Liver (tissue), 9 donors: ENCODE results near the gene NUDT21. TPM values are rescaled to one million over a fixed set of nuclear protein-coding genes. Genes with fewer than 3 reads are reported as not detected.

Source experiments
- DNase-seq: peaks from one replicate; pipeline ENCODE4 v3.0.0-alpha.2; 2017; ENCODE audit warnings: low spot score
- H3K27ac ChIP-seq, 2 donors: one replicate each; pipeline ENCODE4 v1.7.0; 2013; ENCODE audit warnings: inconsistent platforms in 2 of 2, low read length in 2 of 2, control low read depth in 1 of 2, low read depth in 1 of 2, mild to moderate bottlenecking in 1 of 2
- H3K27me3 ChIP-seq, 4 donors: one replicate each; pipeline versions ENCODE4 v1.6.1 to v1.7.0; 2013; ENCODE audit warnings: low read length in 3 of 4, inconsistent platforms in 1 of 4, mild to moderate bottlenecking in 1 of 4, moderate library complexity in 1 of 4; ENCODE audit not compliant: control insufficient read depth in 4 of 4, insufficient read depth in 4 of 4
- H3K36me3 ChIP-seq, 4 donors: one replicate each; pipeline versions ENCODE4 v1.6.1 to v1.7.0; 2013; ENCODE audit warnings: low read length in 3 of 4, mild to moderate bottlenecking in 3 of 4, low read depth in 1 of 4, moderate library complexity in 1 of 4; ENCODE audit not compliant: control insufficient read depth in 4 of 4, insufficient read depth in 3 of 4
- H3K4me1 ChIP-seq, 4 donors: one replicate each; pipeline versions ENCODE4 v1.6.1 to v1.7.0; 2013; ENCODE audit warnings: low read length in 3 of 4, mild to moderate bottlenecking in 3 of 4, moderate library complexity in 1 of 4; ENCODE audit not compliant: control insufficient read depth in 4 of 4, insufficient read depth in 4 of 4
- H3K4me3 ChIP-seq, 3 donors: one replicate each; pipeline versions ENCODE4 v1.6.1 to v1.7.0; 2013; ENCODE audit warnings: low read length in 3 of 3, control low read depth in 1 of 3, low read depth in 1 of 3, mild to moderate bottlenecking in 1 of 3
- H3K9ac ChIP-seq, 2 donors: one replicate each; pipeline ENCODE4 v1.7.0; 2013; ENCODE audit warnings: low read length in 2 of 2, mild to moderate bottlenecking in 2 of 2, moderate library complexity in 2 of 2, control low read depth in 1 of 2, low read depth in 1 of 2
- H3K9me3 ChIP-seq, 4 donors: one replicate each; pipeline versions ENCODE4 v1.6.1 to v1.7.0; 2013; ENCODE audit warnings: low read length in 3 of 4; ENCODE audit not compliant: control insufficient read depth in 4 of 4
- ATF3 ChIP-seq: IDR thresholded peaks from 2 replicates; pipeline ENCODE4 v1.6.1; 2016; ENCODE audit warnings: antibody characterized with exemption
- CTCF ChIP-seq: fragments of 150-350 bp; IDR thresholded peaks from 2 replicates; pipeline ENCODE4 v1.5.1; 2017; ENCODE audit warnings: improper control_type of control experiment, low read depth, low read length; ENCODE audit not compliant: missing input control
- EGR1 ChIP-seq, 2 donors: IDR thresholded peaks; 2 replicates each; pipeline ENCODE4 v1.6.1; 2016 to 2018; ENCODE audit warnings: antibody characterized with exemption in 2 of 2, low read depth in 2 of 2
- FOXA2 ChIP-seq: IDR thresholded peaks from 2 replicates; pipeline ENCODE4 v1.6.1; 2016; ENCODE audit warnings: antibody characterized with exemption
- HNF4A ChIP-seq, 2 donors: conservative IDR thresholded peaks; 2 replicates each; pipeline ENCODE4 v1.6.1; 2016; ENCODE audit warnings: antibody characterized with exemption in 2 of 2, mild to moderate bottlenecking in 2 of 2
- MAX ChIP-seq: IDR thresholded peaks from 2 replicates; pipeline ENCODE4 v1.6.1; 2016; ENCODE audit warnings: antibody characterized with exemption
- RAD21 ChIP-seq, 2 donors: IDR thresholded peaks; 2 replicates each; pipeline ENCODE4 v1.6.1; 2016; ENCODE audit warnings: antibody characterized with exemption in 2 of 2, mild to moderate bottlenecking in 2 of 2
- REST ChIP-seq: IDR thresholded peaks from 2 replicates; pipeline ENCODE4 v1.6.1; 2016; ENCODE audit warnings: antibody characterized with exemption, mild to moderate bottlenecking
- RXRA ChIP-seq, 2 donors: IDR thresholded peaks; 2 replicates each; pipeline ENCODE4 v1.6.1; 2017 to 2018; ENCODE audit warnings: antibody characterized with exemption in 2 of 2, mild to moderate bottlenecking in 1 of 2
- SP1 ChIP-seq: IDR thresholded peaks from 2 replicates; pipeline ENCODE4 v1.6.1; 2018; ENCODE audit warnings: antibody characterized with exemption, mild to moderate bottlenecking
- YY1 ChIP-seq: IDR thresholded peaks from 2 replicates; pipeline ENCODE4 v1.6.1; 2016; ENCODE audit warnings: antibody characterized with exemption, mild to moderate bottlenecking
- WGBS: extraction: QIAGEN DNeasy Blood & Tissue Kit; methylation state at CpG from one replicate; pipeline ENCODE4 v1.1.7; 2013; 5-methylcytosine and 5-hydroxymethylcytosine counted together
- polyA plus RNA-seq, 2 donors: library from polyadenylated mRNA; stranded (reverse) in 1 of 2; unstranded in 1 of 2; fragments of 200-250 nt in 1 of 2; fragments of >200 nt in 1 of 2; fragmentation: Nextera tagmentation in 1 of 2; extraction: Ambion mirVana in 1 of 2; gene quantifications; one replicate each; pipeline versions ENCODE4 v1.2.1 to v1.2.3, GENCODE V29; 2013 to 2015
- total RNA-seq, 2 donors: library from RNA; depleted of rRNA; stranded (reverse); fragments of >200 nt; gene quantifications; one replicate each; pipeline ENCODE4 v1.2.3, GENCODE V29; 2014
- donor health status: healthy.
- donor health status: healthy.
- donor health status: healthy.
- donor health status: healthy.
- donor health status: healthy.

NUDT21 gene
- total and polyA plus RNA-seq, 4 donors, result 19.3 to 43.9 (median 27.2) TPM

GRCh38 chr16:56463153-56463552, 12.0 kb upstream of the NUDT21 start:
- H3K36me3 ChIP-seq, result peaks cover 1 to 36% (median 26%) of the 10 kb centered on the region in 4 donors
- TF ChIP-seq RAD21 (IDR thresholded peaks at IDR 0.05) (no peak), REST (no peak), YY1 (no peak), FOXA2 (no peak), ATF3 (no peak), SP1 (no peak), MAX (no peak)
- no peak overlapping the region for H3K27ac ChIP-seq
- H3K27me3 ChIP-seq, result no peaks in the 10 kb centered on the region
- DNase-seq, result no peak
- H3K9me3 ChIP-seq, result no peaks in the 10 kb centered on the region
- peaks cover 0 to 4% (median 2%) of the 10 kb centered on the region in 4 donors for H3K4me1 ChIP-seq
- H3K9ac ChIP-seq, result no peak overlapping the region
- WGBS, result 96% methylated on average over 6 of the region's 6 CpGs
- no peak overlapping the region for H3K4me3 ChIP-seq

- Histone ChIP-seq H3K9ac (no peak overlapping the region), H3K27me3 (no peaks in the 10 kb centered on the region), H3K9me3 (no peaks in the 10 kb centered on the region), H3K36me3 (peaks cover 1 to 33% (median 25%) of the 10 kb centered on the region in 4 donors), H3K27ac (no peak overlapping the region), H3K4me1 (peaks cover 0 to 4% (median 2%) of the 10 kb centered on the region in 4 donors), H3K4me3 (no peak overlapping the region)
- no peak for DNase-seq
- 33% methylated on average over 3 of the region's 3 CpGs for WGBS
- TF ChIP-seq CTCF (no peak), RXRA (IDR thresholded peaks at IDR 0.05) (peak in 1 of 2 donors; percentile 20)
Observed at GRCh38 chr16:56462064-56462796, 11.1 kb upstream of the NUDT21 start.

- Histone ChIP-seq H3K36me3 (peaks cover 2 to 31% (median 22%) of the 10 kb centered on the region in 4 donors), H3K4me1 (peaks cover 0 to 4% (median 2%) of the 10 kb centered on the region in 4 donors), H3K27me3 (no peaks in the 10 kb centered on the region), H3K9me3 (no peaks in the 10 kb centered on the region), H3K27ac (no peak overlapping the region), H3K4me3 (no peak overlapping the region), H3K9ac (no peak overlapping the region)
- 96% methylated on average over 2 of the region's 2 CpGs for WGBS
- TF ChIP-seq ATF3, result no peak
- no peak for TF ChIP-seq REST
- TF ChIP-seq EGR1 (IDR thresholded peaks at IDR 0.05; ENCODE audit: low read depth in 2 of 2), result no peak
- no peak for TF ChIP-seq FOXA2
- no peak for TF ChIP-seq HNF4A (conservative IDR thresholded peaks at IDR 0.05)
- DNase-seq, result no peak
Observed at GRCh38 chr16:56460101-56460500, 9.0 kb upstream of the NUDT21 start.
